Measurements from ENCODE around the gene NPR2. TPM values are rescaled to one million over a fixed set of nuclear protein-coding genes. Genes with fewer than 3 reads are reported as not detected.

NPR2 gene
- total RNA-seq, 1 experiment from 2014 or later, result 18.0 TPM

GRCh38 chr9:35795695-35796094, 4.3 kb downstream of the NPR2 start:
- H3K79me2 ChIP-seq (ENCODE audit: low read length), result no peaks in the 10 kb centered on the region
- H3K27me3 ChIP-seq (ENCODE audit: low read length), result no peaks in the 10 kb centered on the region
- no peak overlapping the region for H3K4me3 ChIP-seq (ENCODE audit: low read length)
- no peaks in the 10 kb centered on the region for H3K4me1 ChIP-seq (ENCODE audit: low read length)
- H3K4me2 ChIP-seq (ENCODE audit: low read depth, low read length, poor library complexity, severe bottlenecking), result no peak overlapping the region
- no peak overlapping the region for H2AFZ ChIP-seq (ENCODE audit: low read length)
- no peak overlapping the region for H3K27ac ChIP-seq (ENCODE audit: low read length)
- H3K9me2 ChIP-seq (replicated peaks; ENCODE audit: insufficient read depth, low read length), result no peaks in the 10 kb centered on the region
- H3K9me3 ChIP-seq (ENCODE audit: low read length), result no peaks in the 10 kb centered on the region
- H3K9ac ChIP-seq (ENCODE audit: low read length), result no peak overlapping the region
- no peaks in the 10 kb centered on the region; the same call in 1 of the 2 replicates for H3K36me3 ChIP-seq (ENCODE audit: insufficient read depth, low read length)
- DNase-seq, result no peak
- no peaks in the 10 kb centered on the region for H4K20me1 ChIP-seq (ENCODE audit: insufficient read depth, low read depth, low read length)

DNA sequence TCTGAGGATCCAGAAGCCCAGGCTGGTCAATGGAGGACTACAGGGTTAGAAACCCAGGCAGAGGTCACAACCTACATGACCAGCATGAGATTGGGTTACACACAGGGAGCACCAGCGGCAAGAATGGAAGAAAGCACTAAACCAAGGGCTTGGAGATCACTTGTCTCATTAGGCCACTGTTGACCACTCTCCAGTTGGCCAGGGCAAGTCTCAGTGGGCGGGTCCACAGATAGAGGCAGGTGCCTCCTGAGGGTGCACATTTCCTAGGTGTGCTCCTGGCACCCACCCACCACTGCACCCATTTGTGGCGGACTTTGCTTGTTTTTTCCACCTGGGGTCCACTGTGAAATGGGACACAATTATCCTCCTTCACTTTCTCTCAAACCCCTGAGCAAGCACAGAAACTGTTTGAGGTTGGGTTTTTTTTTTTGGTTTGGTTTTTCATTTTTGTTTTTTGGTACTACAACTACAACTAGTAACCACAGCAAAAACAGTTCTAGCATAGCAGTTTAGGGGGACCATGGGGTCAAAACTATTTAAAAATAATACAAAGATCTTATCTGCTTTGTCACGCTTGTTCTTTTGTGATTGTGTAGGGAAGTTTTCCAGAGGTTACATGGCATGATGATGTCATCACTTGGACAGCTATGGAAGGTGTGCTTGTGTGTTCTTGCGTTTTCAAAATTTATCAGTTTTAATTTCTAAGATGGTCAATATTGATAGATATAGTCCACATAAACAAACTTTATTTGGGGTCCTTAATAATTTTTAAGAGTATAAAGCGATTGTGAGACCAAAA, 6.1 kb downstream of the NPR2 start:
- H3K4me2 ChIP-seq (ENCODE audit: low read depth, low read length, poor library complexity, severe bottlenecking), result no peak overlapping the region
- H3K9me3 ChIP-seq (ENCODE audit: low read length), result no peaks in the 10 kb centered on the region
- peaks cover 6% of the 10 kb centered on the region; the same call in 1 of the 2 replicates for H3K36me3 ChIP-seq (ENCODE audit: insufficient read depth, low read length)
- no peak overlapping the region for H3K27ac ChIP-seq (ENCODE audit: low read length)
- no peaks in the 10 kb centered on the region for H3K9me2 ChIP-seq (replicated peaks; ENCODE audit: insufficient read depth, low read length)
- no peak overlapping the region for H3K4me3 ChIP-seq (ENCODE audit: low read length)
- no peak for DNase-seq
- H3K27me3 ChIP-seq (ENCODE audit: low read length), result no peaks in the 10 kb centered on the region
- H4K20me1 ChIP-seq (ENCODE audit: insufficient read depth, low read depth, low read length), result no peaks in the 10 kb centered on the region
- no peaks in the 10 kb centered on the region for H3K4me1 ChIP-seq (ENCODE audit: low read length)
- no peak overlapping the region for H3K9ac ChIP-seq (ENCODE audit: low read length)
- no peak overlapping the region for H2AFZ ChIP-seq (ENCODE audit: low read length)
- no peaks in the 10 kb centered on the region for H3K79me2 ChIP-seq (ENCODE audit: low read length)

DNA sequence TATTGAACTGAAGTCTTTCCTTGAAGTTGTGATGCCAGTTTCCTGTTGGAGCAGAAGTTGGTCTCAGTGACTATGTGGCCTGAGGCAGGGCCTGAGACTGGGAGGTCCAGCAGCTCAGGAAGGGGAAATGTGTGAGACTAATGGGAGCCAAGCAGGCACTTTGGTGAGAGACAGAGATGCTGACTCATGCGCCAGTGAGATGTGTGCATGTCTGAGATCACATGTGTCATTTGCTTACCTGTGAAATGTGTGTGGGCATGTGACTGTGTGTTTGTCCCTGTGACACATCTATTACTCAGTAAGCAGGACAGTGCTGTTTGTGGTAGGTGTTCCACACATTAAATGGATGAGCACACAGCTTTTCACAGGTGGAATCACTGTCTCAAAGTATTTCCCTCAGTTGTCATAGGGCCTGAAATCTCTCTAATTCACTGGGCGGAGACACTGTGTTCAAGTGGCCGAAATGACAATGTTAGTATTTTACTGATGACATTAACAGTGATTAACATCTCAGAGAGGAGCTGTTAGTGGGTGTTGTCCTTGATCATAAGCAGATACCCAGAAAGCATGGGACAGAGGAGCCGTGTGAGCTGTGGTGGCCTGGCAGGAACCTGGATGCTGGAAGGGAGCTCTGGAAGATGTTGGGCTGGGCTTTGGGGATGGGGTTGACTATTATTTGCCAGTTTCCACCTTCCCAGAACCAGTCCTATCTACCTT, 7.4 kb downstream of the NPR2 start:
- Histone ChIP-seq H3K9ac (ENCODE audit: low read length) (no peak overlapping the region), H3K4me1 (ENCODE audit: low read length) (no peaks in the 10 kb centered on the region), H4K20me1 (ENCODE audit: insufficient read depth, low read depth, low read length) (no peaks in the 10 kb centered on the region), H3K4me2 (ENCODE audit: low read depth, low read length, poor library complexity, severe bottlenecking) (no peak overlapping the region), H3K36me3 (ENCODE audit: insufficient read depth, low read length) (peaks cover 11% of the 10 kb centered on the region; the same call in 1 of the 2 replicates), H3K27me3 (ENCODE audit: low read length) (no peaks in the 10 kb centered on the region), H3K79me2 (ENCODE audit: low read length) (no peaks in the 10 kb centered on the region), H3K4me3 (ENCODE audit: low read length) (no peak overlapping the region), H2AFZ (ENCODE audit: low read length) (no peak overlapping the region), H3K9me3 (ENCODE audit: low read length) (no peaks in the 10 kb centered on the region), H3K9me2 (replicated peaks; ENCODE audit: insufficient read depth, low read length) (no peaks in the 10 kb centered on the region), H3K27ac (ENCODE audit: low read length) (no peak overlapping the region)
- no peak for DNase-seq

DNA sequence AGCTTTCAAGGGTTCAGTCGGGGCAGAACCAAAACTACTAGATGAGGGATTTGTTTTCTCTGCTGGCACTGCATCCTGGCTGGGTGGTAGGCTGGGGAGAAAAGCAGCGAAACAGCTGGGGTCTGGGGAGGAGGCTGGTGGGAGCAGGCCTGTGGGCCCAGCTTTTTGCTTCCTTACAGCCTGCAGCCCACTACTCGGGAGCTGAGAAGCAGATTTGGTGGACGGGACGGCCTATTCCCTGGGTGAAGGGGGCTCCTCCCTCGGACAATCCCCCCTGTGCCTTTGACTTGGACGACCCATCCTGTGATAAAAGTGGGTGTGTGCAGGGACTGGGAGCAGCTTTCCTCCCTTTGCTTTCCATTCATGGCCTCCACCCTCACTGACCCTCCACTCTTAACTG, 9.1 kb downstream of the NPR2 start:
- Histone ChIP-seq H3K4me2 (ENCODE audit: low read depth, low read length, poor library complexity, severe bottlenecking) (no peak overlapping the region), H3K4me1 (ENCODE audit: low read length) (no peaks in the 10 kb centered on the region), H3K9me3 (ENCODE audit: low read length) (no peaks in the 10 kb centered on the region), H3K79me2 (ENCODE audit: low read length) (no peaks in the 10 kb centered on the region), H4K20me1 (ENCODE audit: insufficient read depth, low read depth, low read length) (no peaks in the 10 kb centered on the region), H3K4me3 (ENCODE audit: low read length) (no peak overlapping the region), H3K9ac (ENCODE audit: low read length) (no peak overlapping the region), H2AFZ (ENCODE audit: low read length) (no peak overlapping the region), H3K27ac (ENCODE audit: low read length) (no peak overlapping the region), H3K27me3 (ENCODE audit: low read length) (no peaks in the 10 kb centered on the region), H3K36me3 (ENCODE audit: insufficient read depth, low read length) (peaks cover 11% of the 10 kb centered on the region; the same call in 1 of the 2 replicates), H3K9me2 (replicated peaks; ENCODE audit: insufficient read depth, low read length) (no peaks in the 10 kb centered on the region)
- no peak for DNase-seq

- no peak overlapping the region for H3K4me2 ChIP-seq (ENCODE audit: low read depth, low read length, poor library complexity, severe bottlenecking)
- H3K79me2 ChIP-seq (ENCODE audit: low read length), result no peaks in the 10 kb centered on the region
- H3K9me3 ChIP-seq (ENCODE audit: low read length), result no peaks in the 10 kb centered on the region
- 0 out of 2 replicates have a peak overlapping the region, but pooled peaks have one; percentile 10 for H3K9ac ChIP-seq (ENCODE audit: low read length)
- H3K4me3 ChIP-seq (ENCODE audit: low read length), result no peak overlapping the region
- no peak overlapping the region for H3K27ac ChIP-seq (ENCODE audit: low read length)
- no peaks in the 10 kb centered on the region for H4K20me1 ChIP-seq (ENCODE audit: insufficient read depth, low read depth, low read length)
- H3K27me3 ChIP-seq (ENCODE audit: low read length), result no peaks in the 10 kb centered on the region
- no peaks in the 10 kb centered on the region for H3K4me1 ChIP-seq (ENCODE audit: low read length)
- no peak overlapping the region for H2AFZ ChIP-seq (ENCODE audit: low read length)
- DNase-seq, result no peak
- H3K36me3 ChIP-seq (ENCODE audit: insufficient read depth, low read length), result peaks cover 14% of the 10 kb centered on the region
- H3K9me2 ChIP-seq (replicated peaks; ENCODE audit: insufficient read depth, low read length), result no peaks in the 10 kb centered on the region
Measured at GRCh38 chr9:35801328-35802128, 10.1 kb downstream of the NPR2 start.

DNA sequence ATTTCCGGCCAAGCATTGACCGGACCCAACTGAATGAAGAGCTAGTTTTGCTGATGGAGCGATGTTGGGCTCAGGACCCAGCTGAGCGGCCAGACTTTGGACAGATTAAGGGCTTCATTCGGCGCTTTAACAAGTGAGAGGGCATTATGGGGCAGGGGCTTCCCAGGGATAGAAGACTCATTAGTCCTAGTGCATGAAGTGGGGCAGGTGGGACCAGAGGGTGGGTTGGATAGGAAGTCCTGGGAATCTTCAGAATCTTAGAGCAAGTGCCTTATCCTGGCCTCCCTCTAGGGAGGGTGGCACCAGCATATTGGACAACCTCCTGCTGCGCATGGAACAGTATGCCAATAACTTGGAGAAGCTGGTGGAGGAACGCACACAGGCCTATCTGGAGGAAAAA, 14.7 kb downstream of the NPR2 start:
- DNase-seq, result no peak
- Histone ChIP-seq H2AFZ (ENCODE audit: low read length) (no peak overlapping the region), H3K9ac (ENCODE audit: low read length) (no peak overlapping the region), H3K9me3 (ENCODE audit: low read length) (no peaks in the 10 kb centered on the region), H3K27me3 (ENCODE audit: low read length) (no peaks in the 10 kb centered on the region), H4K20me1 (ENCODE audit: insufficient read depth, low read depth, low read length) (no peaks in the 10 kb centered on the region), H3K4me2 (ENCODE audit: low read depth, low read length, poor library complexity, severe bottlenecking) (no peak overlapping the region), H3K36me3 (ENCODE audit: insufficient read depth, low read length) (peaks cover 32% of the 10 kb centered on the region), H3K27ac (ENCODE audit: low read length) (no peak overlapping the region), H3K9me2 (replicated peaks; ENCODE audit: insufficient read depth, low read length) (no peaks in the 10 kb centered on the region), H3K4me1 (ENCODE audit: low read length) (peaks cover 3% of the 10 kb centered on the region), H3K79me2 (ENCODE audit: low read length) (no peaks in the 10 kb centered on the region), H3K4me3 (ENCODE audit: low read length) (no peak overlapping the region)

- Histone ChIP-seq H3K36me3 (ENCODE audit: insufficient read depth, low read length) (peaks cover 24% of the 10 kb centered on the region), H3K4me3 (ENCODE audit: low read length) (no peak overlapping the region), H2AFZ (ENCODE audit: low read length) (no peak overlapping the region), H3K27me3 (ENCODE audit: low read length) (no peaks in the 10 kb centered on the region), H3K4me2 (ENCODE audit: low read depth, low read length, poor library complexity, severe bottlenecking) (no peak overlapping the region), H3K27ac (ENCODE audit: low read length) (no peak overlapping the region), H3K9me2 (replicated peaks; ENCODE audit: insufficient read depth, low read length) (no peaks in the 10 kb centered on the region), H3K4me1 (ENCODE audit: low read length) (peaks cover 25% of the 10 kb centered on the region), H3K9ac (ENCODE audit: low read length) (no peak overlapping the region), H3K9me3 (ENCODE audit: low read length) (no peaks in the 10 kb centered on the region), H3K79me2 (ENCODE audit: low read length) (peaks cover under 1% of the 10 kb centered on the region; the same call in 1 of the 2 replicates), H4K20me1 (ENCODE audit: insufficient read depth, low read depth, low read length) (no peaks in the 10 kb centered on the region)
- DNase-seq, result no peak
Measured at GRCh38 chr9:35808433-35808832, 17.0 kb downstream of the NPR2 start.

DNA sequence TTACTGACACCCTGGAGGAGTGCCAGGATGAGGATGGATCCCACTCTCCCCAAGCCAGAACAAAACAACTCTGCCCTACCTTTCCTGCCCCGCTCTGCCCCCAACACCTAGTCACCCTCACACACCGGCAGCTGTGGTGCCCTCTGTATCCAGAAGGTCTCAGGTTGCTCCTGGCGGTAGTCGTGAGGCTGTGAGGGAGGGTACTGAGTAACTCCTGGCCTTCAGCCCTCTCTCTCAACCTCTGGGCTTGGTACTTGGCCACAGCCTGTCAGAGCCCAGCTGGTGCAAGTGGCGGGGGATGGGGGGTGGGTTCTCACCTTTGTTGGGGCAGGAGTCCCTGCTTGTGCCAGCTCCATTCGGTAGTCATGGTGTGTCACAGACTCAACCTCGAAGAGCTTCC, 18.7 kb downstream of the NPR2 start:
- Histone ChIP-seq H3K9ac (ENCODE audit: low read length) (no peak overlapping the region), H3K9me3 (ENCODE audit: low read length) (no peaks in the 10 kb centered on the region), H2AFZ (ENCODE audit: low read length) (no peak overlapping the region), H3K36me3 (ENCODE audit: insufficient read depth, low read length) (peaks cover 21% of the 10 kb centered on the region), H3K79me2 (ENCODE audit: low read length) (peaks cover 8% of the 10 kb centered on the region), H3K27ac (ENCODE audit: low read length) (no peak overlapping the region), H3K9me2 (replicated peaks; ENCODE audit: insufficient read depth, low read length) (no peaks in the 10 kb centered on the region), H4K20me1 (ENCODE audit: insufficient read depth, low read depth, low read length) (no peaks in the 10 kb centered on the region), H3K4me1 (ENCODE audit: low read length) (peaks cover 33% of the 10 kb centered on the region), H3K27me3 (ENCODE audit: low read length) (no peaks in the 10 kb centered on the region), H3K4me3 (ENCODE audit: low read length) (no peak overlapping the region), H3K4me2 (ENCODE audit: low read depth, low read length, poor library complexity, severe bottlenecking) (no peak overlapping the region)
- DNase-seq, result no peak
